Neuronal stem cell (in vitro differentiated cells): ENCODE results near the gene MBD2.

Source experiments
- DNase-seq: peaks from one replicate; pipeline ENCODE4 v3.0.0-alpha.2; 2013; ENCODE audit warnings: low spot score
- H2AFZ ChIP-seq: one replicate; pipeline ENCODE4 v1.6.1; 2013; ENCODE audit warnings: mild to moderate bottlenecking, low read length, inconsistent platforms
- H2AK5ac ChIP-seq: 2 replicates; pipeline ENCODE4 v1.6.1; 2013; ENCODE audit warnings: low read depth, mild to moderate bottlenecking, inconsistent platforms, low read length, moderate library complexity, mixed read lengths
- H2BK120ac ChIP-seq: 2 replicates; pipeline ENCODE4 v1.6.1; 2013; ENCODE audit warnings: low read depth, mild to moderate bottlenecking, inconsistent platforms, low read length, moderate library complexity, mixed read lengths
- H2BK12ac ChIP-seq: one replicate; pipeline ENCODE4 v1.6.1; 2013; ENCODE audit warnings: low read length, inconsistent platforms
- H2BK15ac ChIP-seq: 2 replicates; pipeline ENCODE4 v1.6.1; 2013; ENCODE audit warnings: mild to moderate bottlenecking, low read length, inconsistent platforms, mixed read lengths
- H2BK5ac ChIP-seq: one replicate; pipeline ENCODE4 v1.6.1; 2013; ENCODE audit warnings: inconsistent platforms, mild to moderate bottlenecking, low read length, moderate library complexity
- H3K14ac ChIP-seq: one replicate; pipeline ENCODE4 v1.6.1; 2013; ENCODE audit warnings: low read length, inconsistent platforms
- H3K18ac ChIP-seq: 2 replicates; pipeline ENCODE4 v1.6.1; 2013; ENCODE audit warnings: low read length, inconsistent platforms
- H3K23ac ChIP-seq: 2 replicates; pipeline ENCODE4 v1.6.1; 2013; ENCODE audit warnings: low read depth, mild to moderate bottlenecking, mixed read lengths, low read length, inconsistent platforms; ENCODE audit not compliant: poor library complexity
- H3K27ac ChIP-seq: replicated peaks from 3 replicates; pipeline ENCODE4 v1.5.1; 2013; ENCODE audit warnings: low read length, inconsistent platforms
- H3K27me3 ChIP-seq, 3 experiments: 2 replicates each; pipeline ENCODE4 v1.6.1; 2013; ENCODE audit warnings: low read length in 3 of 3, mild to moderate bottlenecking in 2 of 3, inconsistent platforms in 1 of 3, low read depth in 1 of 3, mixed read lengths in 1 of 3, moderate library complexity in 1 of 3; ENCODE audit not compliant: control insufficient read depth in 3 of 3, insufficient read depth in 3 of 3
- H3K36me3 ChIP-seq, 2 donors: replicated peaks in 1 of 2; 2 replicates each; pipeline ENCODE4 v1.6.1; 2013; ENCODE audit warnings: low read length in 2 of 2; ENCODE audit not compliant: control insufficient read depth in 2 of 2, insufficient read depth in 2 of 2
- H3K4ac ChIP-seq: 2 replicates; pipeline ENCODE4 v1.6.1; 2013; ENCODE audit warnings: inconsistent platforms, mild to moderate bottlenecking, low read length, moderate library complexity
- H3K4me1 ChIP-seq, 2 donors: 1 replicate in 1 of 2; 2 replicates in 1 of 2; pipeline ENCODE4 v1.6.1; 2013; ENCODE audit warnings: low read length in 2 of 2, low read depth in 1 of 2; ENCODE audit not compliant: control insufficient read depth in 2 of 2, insufficient read depth in 1 of 2
- H3K4me2 ChIP-seq: one replicate; pipeline ENCODE4 v1.6.1; 2013; ENCODE audit warnings: mild to moderate bottlenecking, low read length, inconsistent platforms; ENCODE audit not compliant: insufficient read depth, poor library complexity, severe bottlenecking
- H3K4me3 ChIP-seq, 2 donors: 2 replicates each; pipeline ENCODE4 v1.5.1; 2013; ENCODE audit warnings: low read length in 2 of 2, mild to moderate bottlenecking in 2 of 2, inconsistent platforms in 1 of 2, moderate library complexity in 1 of 2
- H3K79me1 ChIP-seq: one replicate; pipeline ENCODE4 v1.6.1; 2013; ENCODE audit warnings: low read depth, mild to moderate bottlenecking, inconsistent platforms, low read length, moderate library complexity
- H3K9ac ChIP-seq: one replicate; pipeline ENCODE4 v1.6.1; 2013; ENCODE audit warnings: mild to moderate bottlenecking, low read depth, low read length, inconsistent platforms; ENCODE audit not compliant: poor library complexity
- H3K9me3 ChIP-seq, 2 donors: replicated peaks in 1 of 2; 2 replicates each; pipeline versions ENCODE3 to v1.6.1; 2013; ENCODE audit warnings: low read length in 2 of 2, mild to moderate bottlenecking in 2 of 2, inconsistent platforms in 1 of 2, low read depth in 1 of 2, mixed read lengths in 1 of 2, moderate library complexity in 1 of 2; ENCODE audit not compliant: control insufficient read depth in 2 of 2, insufficient read depth in 1 of 2
- H4K8ac ChIP-seq: one replicate; pipeline ENCODE4 v1.6.1; 2013; ENCODE audit warnings: low read depth, mild to moderate bottlenecking, inconsistent platforms, low read length, moderate library complexity
- H4K91ac ChIP-seq: one replicate; pipeline ENCODE4 v1.6.1; 2013; ENCODE audit warnings: low read length, low read depth, mild to moderate bottlenecking, inconsistent platforms; ENCODE audit not compliant: poor library complexity
- WGBS, 2 donors: extraction: QIAGEN DNeasy Blood & Tissue Kit; methylation state at CpG; one replicate each; pipeline ENCODE4 v1.1.7; 2013; ENCODE audit warnings: missing lambda C conversion rate in 2 of 2, mixed read lengths in 1 of 2; ENCODE audit not compliant: insufficient read length in 2 of 2, insufficient replicate concordance in 1 of 2; ENCODE audit errors: extremely low coverage in 2 of 2; 5-methylcytosine and 5-hydroxymethylcytosine counted together

The MBD2 gene

GRCh38 chr18:54141041-54141608 lies 83.3 kb downstream of the MBD2 start:
- Histone ChIP-seq H3K4ac (no peak overlapping the region), H4K8ac (no peak overlapping the region), H4K91ac (no peak overlapping the region), H3K9me3 (peaks cover 0 to 10% of the 10 kb centered on the region in 2 donors), H2BK5ac (no peak overlapping the region), H2BK120ac (no peak overlapping the region), H2BK12ac (no peak overlapping the region), H3K27ac (no peak overlapping the region), H2BK15ac (no peak overlapping the region), H3K4me3 (no peak overlapping the region), H3K36me3 (no peaks in the 10 kb centered on the region), H3K23ac (no peak overlapping the region), H3K4me1 (no peaks in the 10 kb centered on the region), H3K9ac (no peak overlapping the region), H3K14ac (no peak overlapping the region), H3K79me1 (peaks cover 1% of the 10 kb centered on the region), H3K18ac (no peak overlapping the region), H3K4me2 (no peak overlapping the region), H2AK5ac (no peak overlapping the region), H2AFZ (no peak overlapping the region), H3K27me3 (no peaks in the 10 kb centered on the region)
- no peak for DNase-seq
- no CpG with 5 or more reads among the region's 3 CpGs for WGBS, 2 donors

GRCh38 chr18:54140641-54141040 lies 83.8 kb downstream of the MBD2 start:
- Histone ChIP-seq H2BK120ac (no peak overlapping the region), H3K79me1 (peaks cover 1% of the 10 kb centered on the region), H3K27ac (no peak overlapping the region), H3K9ac (no peak overlapping the region), H2BK5ac (no peak overlapping the region), H3K4me3 (no peak overlapping the region), H3K18ac (no peak overlapping the region), H4K8ac (no peak overlapping the region), H3K4me1 (no peaks in the 10 kb centered on the region), H3K27me3 (no peaks in the 10 kb centered on the region), H3K9me3 (peaks cover 0 to 10% of the 10 kb centered on the region in 2 donors), H4K91ac (no peak overlapping the region), H3K23ac (no peak overlapping the region), H2BK15ac (no peak overlapping the region), H3K4me2 (no peak overlapping the region), H2BK12ac (no peak overlapping the region), H2AFZ (no peak overlapping the region), H2AK5ac (no peak overlapping the region), H3K14ac (no peak overlapping the region), H3K4ac (no peak overlapping the region), H3K36me3 (no peaks in the 10 kb centered on the region)
- WGBS, 2 donors: no CpG with 5 or more reads among the region's 1 CpG
- no peak for DNase-seq

GRCh38 chr18:54135216-54135615 lies 89.3 kb downstream of the MBD2 start:
- Histone ChIP-seq H3K18ac (no peak overlapping the region), H3K9ac (no peak overlapping the region), H4K8ac (no peak overlapping the region), H3K14ac (no peak overlapping the region), H3K4ac (no peak overlapping the region), H3K4me3 (no peak overlapping the region), H3K23ac (no peak overlapping the region), H2AK5ac (no peak overlapping the region), H4K91ac (no peak overlapping the region), H3K27ac (no peak overlapping the region), H3K9me3 (peaks cover 0 to 10% of the 10 kb centered on the region in 2 donors), H2BK12ac (no peak overlapping the region), H3K79me1 (peaks cover 1% of the 10 kb centered on the region), H2BK120ac (no peak overlapping the region), H3K4me2 (no peak overlapping the region), H2BK15ac (no peak overlapping the region), H2AFZ (no peak overlapping the region), H3K36me3 (no peaks in the 10 kb centered on the region), H3K4me1 (peaks cover 0 to 4% of the 10 kb centered on the region in 2 donors), H2BK5ac (no peak overlapping the region), H3K27me3 (no peaks in the 10 kb centered on the region)
- DNase-seq: no peak
- no CpG with 5 or more reads among the region's 3 CpGs for WGBS, 2 donors

- H3K36me3 ChIP-seq: no peaks in the 10 kb centered on the region
- peaks cover 0 to 4% of the 10 kb centered on the region in 2 donors for H3K9me3 ChIP-seq
- no peak overlapping the region for H2AK5ac ChIP-seq
- H3K18ac ChIP-seq: no peak overlapping the region
- H3K23ac ChIP-seq: no peak overlapping the region
- no peak overlapping the region for H2BK120ac ChIP-seq
- DNase-seq: no peak
- H3K79me1 ChIP-seq: no peaks in the 10 kb centered on the region
- no peak overlapping the region for H3K4me3 ChIP-seq
- no peak overlapping the region for H3K27ac ChIP-seq
- H4K91ac ChIP-seq: no peak overlapping the region
- H2BK12ac ChIP-seq: no peak overlapping the region
- no peak overlapping the region for H3K4ac ChIP-seq
- H2BK15ac ChIP-seq: no peak overlapping the region
- H4K8ac ChIP-seq: no peak overlapping the region
- no peaks in the 10 kb centered on the region for H3K27me3 ChIP-seq
- no peak overlapping the region for H3K4me2 ChIP-seq
- H3K9ac ChIP-seq: no peak overlapping the region
- H2AFZ ChIP-seq: no peak overlapping the region
- peaks cover 1 to 4% of the 10 kb centered on the region in 2 donors for H3K4me1 ChIP-seq
- H2BK5ac ChIP-seq: no peak overlapping the region
- no peak overlapping the region for H3K14ac ChIP-seq
Observed at GRCh38 chr18:54134053-54134452, 90.4 kb downstream of the MBD2 start.
